Fibroblast of peridontal ligament (primary cell): Measurements from ENCODE around the gene URAD.
A peak's percentile ranks its signal among the peaks of the same experiment; 100 is the strongest.
"Not testable (repeated sequence)": the region's sequence is repeated elsewhere in the genome, so short reads cannot be mapped to it uniquely, and the experiment has no call there.

ENCODE experiments used
- DNase-seq: peaks from one replicate; pipeline ENCODE4 v3.0.0-alpha.2; 2010; ENCODE audit errors: extremely low read depth

Gene URAD, protein sequence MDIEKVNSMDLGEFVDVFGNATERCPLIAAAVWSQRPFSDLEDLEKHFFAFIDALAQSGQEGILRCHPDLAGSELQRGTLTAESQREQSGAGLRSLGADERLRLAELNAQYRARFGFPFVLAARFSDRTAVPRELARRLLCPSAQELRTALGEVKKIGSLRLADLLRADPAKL

GRCh38 chr13:27988520-27988919 is at the start of gene URAD:
Gene URAD, minus strand, starts transcription at chr13:27988693. Its CDS starts 56 bp downstream, at chr13:27988637.
- DNase-seq, result no peak

GRCh38 chr13:28037399-28037798 is 48.9 kb upstream of the URAD start:
- peak; percentile 4 for DNase-seq

GRCh38 chr13:28035146-28035782 is 46.8 kb upstream of the URAD start:
- no peak for DNase-seq

DNA sequence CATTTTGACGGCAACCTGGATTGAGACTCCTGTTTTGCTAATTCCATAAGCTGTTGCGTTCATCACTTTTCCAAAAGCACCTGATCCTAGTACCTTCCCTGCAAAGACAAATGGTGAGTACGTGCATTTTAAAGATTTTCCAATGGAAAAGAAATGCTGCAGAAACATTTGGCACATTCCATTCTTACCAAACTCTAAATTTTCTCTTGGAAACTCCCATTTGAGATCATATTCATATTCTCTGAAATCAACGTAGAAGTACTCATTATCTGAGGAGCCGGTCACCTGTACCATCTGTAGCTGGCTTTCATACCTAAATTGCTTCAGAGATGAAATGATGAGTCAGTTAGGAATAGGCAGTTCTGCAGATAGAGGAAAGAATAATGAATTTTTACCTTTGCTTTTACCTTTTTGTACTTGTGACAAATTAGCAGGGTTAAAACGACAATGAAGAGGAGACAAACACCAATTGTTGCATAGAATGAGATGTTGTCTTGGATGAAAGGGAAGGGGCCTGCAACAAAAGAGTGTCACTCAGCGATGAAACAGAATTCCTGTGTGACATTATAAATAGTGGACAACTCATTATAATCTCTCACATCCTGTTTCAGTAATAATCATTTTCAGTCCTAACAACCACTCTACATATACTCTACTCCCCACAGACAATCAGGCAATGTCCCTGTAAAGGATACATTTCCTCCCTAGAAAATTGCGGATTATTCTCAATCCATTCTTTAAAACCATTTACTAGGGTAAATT is 45.6 kb upstream of the URAD start:
- no peak for DNase-seq

GRCh38 chr13:28032438-28032837 is 43.9 kb upstream of the URAD start:
- not testable (repeated sequence) for DNase-seq

DNA sequence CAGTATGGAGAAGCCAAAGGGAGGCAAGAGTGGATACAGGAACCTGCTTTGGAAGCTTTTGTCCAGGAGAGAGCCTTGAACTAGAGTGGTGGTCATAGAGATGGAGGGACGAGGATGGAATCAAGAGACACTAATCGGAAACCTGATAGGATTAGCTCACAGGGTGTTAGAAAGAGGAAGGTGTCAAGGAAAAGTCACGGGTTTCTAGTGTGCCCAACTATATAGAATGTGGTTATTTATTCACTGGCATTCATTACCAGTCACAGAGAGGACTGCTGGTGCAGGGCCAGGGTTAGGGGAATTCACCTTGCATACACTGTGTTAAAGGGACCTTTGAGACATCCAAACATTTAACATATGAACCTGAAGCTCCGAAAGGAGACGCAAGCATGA is 43.4 kb upstream of the URAD start:
- DNase-seq, result no peak

DNA sequence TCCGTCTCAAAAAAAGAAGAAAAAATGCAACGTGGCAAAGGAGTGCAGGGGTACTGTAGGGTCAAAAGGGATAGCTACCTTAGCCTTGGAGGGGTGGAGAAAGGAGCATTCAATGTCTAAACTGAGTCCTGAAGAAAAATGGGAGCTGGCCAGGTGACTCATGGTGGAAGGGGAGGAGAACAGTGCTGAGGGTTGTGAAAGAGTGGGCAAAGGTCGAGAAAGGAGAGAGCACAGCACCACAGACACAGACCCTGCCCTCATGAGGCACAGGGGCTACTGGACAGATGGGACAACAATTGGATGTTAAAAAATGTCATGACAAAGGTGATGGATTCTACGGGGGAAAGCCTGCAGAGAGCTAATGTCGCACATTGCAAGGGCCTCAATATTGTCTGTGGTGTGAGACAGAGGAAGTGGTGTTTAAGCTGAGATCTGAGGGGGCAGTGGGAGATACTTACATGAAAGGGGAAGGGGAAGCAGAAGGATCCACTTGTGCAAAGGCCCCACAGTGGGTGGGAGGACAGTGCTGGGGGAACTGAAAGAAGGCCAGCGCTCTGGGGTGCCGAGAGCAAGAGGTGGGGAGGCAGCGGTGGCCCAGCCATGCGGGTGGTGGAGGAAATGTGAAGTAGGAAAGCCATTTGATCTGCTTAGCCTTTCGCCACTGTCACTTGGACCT is 42.9 kb upstream of the URAD start:
- no peak for DNase-seq

GRCh38 chr13:28027607-28028364 is 39.3 kb upstream of the URAD start:
- no peak for DNase-seq

GRCh38 chr13:28027071-28027470 is 38.6 kb upstream of the URAD start:
- DNase-seq, result no peak

DNA sequence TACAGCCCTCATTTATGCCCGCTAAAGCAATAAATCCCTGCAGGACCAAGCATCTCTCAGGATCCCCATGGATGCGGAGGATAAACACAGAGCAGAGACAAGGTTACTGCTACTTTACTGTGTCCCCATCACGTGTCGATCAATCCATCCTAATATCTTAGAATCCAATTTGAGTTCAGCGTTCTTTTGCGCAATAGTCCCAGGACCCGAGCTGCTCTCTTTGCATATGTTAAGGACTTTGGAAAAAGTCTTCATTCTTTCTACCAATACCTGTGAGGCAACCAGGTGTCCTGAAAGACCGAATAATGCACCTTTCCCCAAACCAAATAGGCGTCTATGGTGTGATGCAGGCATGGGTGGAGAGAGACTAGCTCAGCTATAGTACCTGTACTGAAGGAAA is 38.0 kb upstream of the URAD start:
- DNase-seq, result no peak

- DNase-seq, result peak; percentile 23
Observed at GRCh38 chr13:28022848-28023518, 34.5 kb upstream of the URAD start.

GRCh38 chr13:28014301-28014700 is 25.8 kb upstream of the URAD start:
- no peak for DNase-seq

DNA sequence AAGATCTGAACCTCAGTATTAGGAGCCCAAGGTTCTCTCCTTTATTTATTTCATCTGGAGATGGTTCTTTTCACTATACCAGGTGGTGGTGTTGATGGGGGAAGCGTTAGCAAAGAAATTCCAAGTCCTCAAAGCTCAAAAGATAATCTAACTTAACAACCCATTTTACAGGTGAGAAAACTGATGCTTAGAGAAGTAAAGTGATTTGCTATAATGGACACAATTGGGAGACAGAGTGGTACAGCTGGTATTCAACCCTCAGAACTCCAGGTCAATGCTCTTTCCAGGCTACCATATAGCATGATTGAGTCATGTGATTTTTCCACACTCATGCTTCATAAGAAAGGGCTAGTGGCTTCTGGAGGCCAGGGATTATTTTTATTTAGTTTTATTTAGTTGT is 25.0 kb upstream of the URAD start:
- no peak for DNase-seq

DNA sequence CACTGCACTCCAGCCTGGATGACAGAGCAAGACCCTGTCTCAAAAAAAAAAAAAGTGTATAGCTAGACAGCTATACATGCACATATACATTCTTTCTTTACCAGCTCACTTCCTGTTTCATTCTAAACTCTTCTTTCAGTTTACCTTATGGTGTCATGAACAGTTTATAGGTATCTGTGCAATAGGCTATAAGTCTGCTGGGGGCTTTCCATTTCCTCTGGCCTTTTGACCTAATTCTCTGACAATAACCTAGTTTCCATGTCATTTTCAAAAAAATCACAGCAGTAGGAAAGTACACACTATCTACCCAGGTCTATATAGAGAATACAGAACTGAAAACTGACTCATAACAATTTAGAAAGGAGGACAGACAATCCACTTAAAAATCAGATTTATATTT is 24.4 kb upstream of the URAD start:
- no peak for DNase-seq

DNA sequence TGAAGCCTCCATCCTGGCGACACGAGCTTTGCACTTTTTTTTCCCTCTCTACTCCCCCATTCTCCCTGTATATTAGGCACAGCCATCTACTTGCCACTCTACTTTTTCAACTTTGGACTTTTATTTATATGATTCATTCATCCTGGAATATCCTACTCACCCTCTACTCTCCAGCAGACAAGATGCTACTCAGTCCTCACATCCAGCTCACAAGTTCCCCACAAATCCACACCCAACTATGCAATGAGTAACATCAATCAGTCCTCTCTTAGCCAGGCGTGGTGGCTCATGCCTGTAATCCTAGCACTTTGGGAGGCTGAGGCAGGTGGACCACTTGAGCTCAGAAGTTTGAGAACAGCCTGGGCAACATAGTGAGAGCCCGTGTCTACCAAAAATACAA is 23.9 kb upstream of the URAD start:
- no peak for DNase-seq

GRCh38 chr13:28010046-28010445 is 21.6 kb upstream of the URAD start:
- no peak for DNase-seq

- DNase-seq, result not testable (repeated sequence)
Observed at GRCh38 chr13:28005016-28005415, 16.5 kb upstream of the URAD start.

- DNase-seq, result no peak
Observed at GRCh38 chr13:28002886-28003698, 14.6 kb upstream of the URAD start.

GRCh38 chr13:28001837-28002473 is 13.5 kb upstream of the URAD start:
- DNase-seq, result no peak

DNA sequence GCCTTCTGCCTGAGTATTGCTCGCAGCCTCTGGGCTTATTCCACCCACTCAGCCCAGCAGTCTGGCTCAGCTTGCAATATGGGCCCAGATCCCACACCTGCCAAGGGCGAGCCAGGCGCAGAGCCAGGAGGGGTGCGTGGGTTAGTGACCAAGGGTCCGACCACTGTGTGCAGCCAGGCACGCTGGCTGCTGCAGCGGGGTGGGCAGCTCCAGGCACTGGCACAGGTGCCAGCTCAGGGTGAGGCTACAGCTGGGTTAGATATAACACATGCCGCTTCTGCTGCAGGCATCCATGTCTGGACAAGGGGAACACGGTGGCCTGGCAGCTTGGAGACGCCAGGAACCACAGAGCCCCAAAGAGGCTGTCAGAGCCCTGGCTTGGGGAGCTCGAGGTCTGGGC is 12.6 kb upstream of the URAD start:
- DNase-seq, result no peak
